ENCODE measurements around the gene TRPM7. TPM values are rescaled to one million over a fixed set of nuclear protein-coding genes. Genes with fewer than 3 reads are reported as not detected.
"Not testable (repeated sequence)": the region's sequence is repeated elsewhere in the genome, so short reads cannot be mapped to it uniquely, and the experiment has no call there.

TRPM7 gene
- total RNA-seq, 5 donors from 2014 or later (not counting 1 experiment from before 2014, with no cell fraction given): 38.9 to 49.1 (median 43.9) TPM

DNA sequence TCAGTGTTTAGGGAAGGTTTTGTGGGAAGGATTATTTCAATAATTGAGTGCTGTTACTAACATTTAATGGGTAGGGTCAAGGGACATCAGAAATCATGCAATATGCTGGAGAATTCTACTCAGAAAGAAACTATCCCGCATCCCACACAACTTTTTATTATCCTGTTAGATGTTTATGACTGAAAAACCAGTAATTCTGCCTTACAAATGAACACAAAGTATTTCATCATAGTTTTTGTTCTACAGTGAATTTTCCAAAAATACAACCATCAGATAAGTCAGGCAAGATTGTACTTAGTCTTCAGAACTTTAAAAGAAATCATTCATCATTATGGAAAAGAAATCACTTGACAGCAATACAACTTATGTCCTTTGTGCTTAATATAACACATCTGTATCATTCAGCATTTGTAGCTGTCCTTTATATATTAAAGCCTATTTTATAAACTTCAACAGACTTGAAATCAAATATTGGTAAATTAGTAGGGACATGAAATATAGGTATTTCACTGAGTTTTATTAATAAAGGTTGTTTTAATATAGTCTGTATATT lies 61.9 kb downstream of the TRPM7 start:
- WGBS (ENCODE audit: insufficient coverage): no CpG with 5 or more reads among the region's 1 CpG
- Histone ChIP-seq H3K4me3 (ENCODE audit: control insufficient read depth in 1 of 2, extremely low read depth in 1 of 2, low read length in 1 of 2) (no peak overlapping the region), H3K27ac (ENCODE audit: low read length) (no peak overlapping the region), H3K4me1 (ENCODE audit: control insufficient read depth in 1 of 2, extremely low read depth in 1 of 2, insufficient read depth in 2 of 2, low read length in 2 of 2) (no peaks in the 10 kb centered on the region), H3K27me3 (replicated peaks in 1 of 2; ENCODE audit: control insufficient read depth in 2 of 2, extremely low read depth in 1 of 2, insufficient read depth in 2 of 2, low read length in 1 of 2) (no peaks in the 10 kb centered on the region), H3K36me3 (ENCODE audit: control insufficient read depth in 2 of 2, extremely low read depth in 1 of 2, insufficient read depth in 1 of 2, low read length in 1 of 2) (peaks cover 0 to 46% of the 10 kb centered on the region in 2 donors), H3K9me3 (no peaks in the 10 kb centered on the region)
- CTCF ChIA-PET: no interaction called here
- ATAC-seq (replicated peaks in 1 of 4) (no peak), DNase-seq (no peak)
- H3K27ac Mint-ChIP-seq: no peak overlapping the region
- peaks cover 34% of the 10 kb centered on the region for H3K36me3 Mint-ChIP-seq
- H3K4me3 Mint-ChIP-seq: no peak overlapping the region
- no peaks in the 10 kb centered on the region for H3K9me3 Mint-ChIP-seq
- H3K4me1 Mint-ChIP-seq: no peaks in the 10 kb centered on the region
- POLR2A ChIA-PET: no interaction called here
- no peaks in the 10 kb centered on the region for H3K27me3 Mint-ChIP-seq

DNA sequence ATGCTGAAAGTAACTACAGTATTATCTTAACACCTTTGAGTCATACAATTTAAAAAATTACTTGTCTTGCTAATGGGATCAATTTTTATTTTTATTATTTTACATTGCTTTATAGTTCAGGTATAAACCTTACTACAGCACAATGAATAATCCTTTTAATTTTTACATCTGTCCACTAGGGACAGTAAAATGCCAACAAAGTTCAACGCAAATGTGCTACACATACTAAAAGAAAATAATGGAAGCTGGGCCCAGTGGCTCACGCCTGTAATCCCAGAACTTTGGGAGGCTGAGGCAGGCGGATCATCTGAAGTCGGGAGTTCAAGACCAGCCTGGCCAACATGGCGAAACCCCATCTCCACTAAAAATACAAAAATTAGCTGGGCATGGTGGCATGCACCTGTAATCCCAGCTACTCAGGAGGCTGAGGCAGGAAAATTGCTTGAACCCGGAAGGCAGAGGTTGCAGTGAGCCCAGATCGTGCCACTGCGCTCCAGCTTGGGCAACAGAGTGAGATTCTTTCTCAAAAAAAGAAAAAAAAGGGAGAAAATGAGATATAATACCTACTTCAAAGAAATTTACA lies 64.1 kb downstream of the TRPM7 start:
- H3K9me3 Mint-ChIP-seq; H3K4me1 ChIP-seq (ENCODE audit: control insufficient read depth in 1 of 2, extremely low read depth in 1 of 2, insufficient read depth in 2 of 2, low read length in 2 of 2); H3K4me1 Mint-ChIP-seq; H3K27ac ChIP-seq (ENCODE audit: low read length); H3K27ac Mint-ChIP-seq; H3K27me3 ChIP-seq (replicated peaks in 1 of 2; ENCODE audit: control insufficient read depth in 2 of 2, extremely low read depth in 1 of 2, insufficient read depth in 2 of 2, low read length in 1 of 2); H3K9me3 ChIP-seq; H3K27me3 Mint-ChIP-seq; H3K4me3 Mint-ChIP-seq; H3K4me3 ChIP-seq (ENCODE audit: control insufficient read depth in 1 of 2, extremely low read depth in 1 of 2, low read length in 1 of 2); ATAC-seq (replicated peaks in 1 of 4): not testable (repeated sequence)
- 86% methylated on average over 1 of the region's 8 CpGs for WGBS (ENCODE audit: insufficient coverage)
- ChIA-PET POLR2A (interaction anchor here in 1 of 2 donors (0.7 kb wide), 1 partner anchor 24 kb away, joined by 4 read pairs; no protein-coding TSS in a partner anchor), CTCF (interaction anchor here in 1 of 2 donors (0.7 kb wide), 1 partner anchor 91 kb away, joined by 3 read pairs; no protein-coding TSS in a partner anchor)
- peaks cover 33% of the 10 kb centered on the region for H3K36me3 Mint-ChIP-seq
- H3K36me3 ChIP-seq (ENCODE audit: control insufficient read depth in 2 of 2, extremely low read depth in 1 of 2, insufficient read depth in 1 of 2, low read length in 1 of 2): peaks cover 0 to 38% of the 10 kb centered on the region in 2 donors
- peak in 1 of 35 experiments; percentile 11 for DNase-seq

DNA sequence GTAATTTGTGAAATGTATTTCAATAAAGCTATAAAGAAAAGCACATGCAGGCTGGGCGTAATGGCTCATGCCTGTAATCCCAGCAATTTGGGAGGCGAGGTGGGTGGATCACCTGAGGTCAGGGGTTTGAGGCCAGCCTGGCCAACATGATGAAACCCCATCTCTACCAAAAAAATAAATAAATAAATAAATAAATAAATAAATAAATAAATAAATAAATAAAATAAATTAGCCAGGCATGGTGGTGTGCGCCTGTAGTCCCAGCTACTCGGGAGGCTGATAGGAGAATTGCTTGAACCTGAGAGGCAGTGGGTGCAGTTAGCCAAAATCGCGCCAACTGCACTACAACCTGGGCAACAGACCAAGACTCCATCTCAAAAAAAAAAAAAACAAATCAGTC lies 69.6 kb downstream of the TRPM7 start:
- peaks cover 23% of the 10 kb centered on the region for H3K36me3 Mint-ChIP-seq
- not testable (repeated sequence) for H3K27ac Mint-ChIP-seq; H3K27ac ChIP-seq (ENCODE audit: low read length); H3K9me3 Mint-ChIP-seq; ATAC-seq (replicated peaks in 1 of 4); H3K4me1 ChIP-seq (ENCODE audit: control insufficient read depth in 1 of 2, extremely low read depth in 1 of 2, insufficient read depth in 2 of 2, low read length in 2 of 2); H3K4me3 Mint-ChIP-seq; H3K27me3 ChIP-seq (replicated peaks in 1 of 2; ENCODE audit: control insufficient read depth in 2 of 2, extremely low read depth in 1 of 2, insufficient read depth in 2 of 2, low read length in 1 of 2); DNase-seq; H3K4me1 Mint-ChIP-seq; H3K9me3 ChIP-seq; H3K4me3 ChIP-seq (ENCODE audit: control insufficient read depth in 1 of 2, extremely low read depth in 1 of 2, low read length in 1 of 2); H3K27me3 Mint-ChIP-seq
- CTCF ChIA-PET: interaction anchor here in 1 of 2 donors (0.6 kb wide), 1 partner anchor 58 kb away, joined by 4 read pairs; no protein-coding TSS in a partner anchor
- peaks cover 0 to 56% of the 10 kb centered on the region in 2 donors for H3K36me3 ChIP-seq (ENCODE audit: control insufficient read depth in 2 of 2, extremely low read depth in 1 of 2, insufficient read depth in 1 of 2, low read length in 1 of 2)
- POLR2A ChIA-PET: interaction anchor here in 1 of 2 donors (0.7 kb wide), 1 partner anchor 357 kb away, joined by 5 read pairs; no protein-coding TSS in a partner anchor
- 58% methylated on average over 2 of the region's 6 CpGs for WGBS (ENCODE audit: insufficient coverage)

DNA sequence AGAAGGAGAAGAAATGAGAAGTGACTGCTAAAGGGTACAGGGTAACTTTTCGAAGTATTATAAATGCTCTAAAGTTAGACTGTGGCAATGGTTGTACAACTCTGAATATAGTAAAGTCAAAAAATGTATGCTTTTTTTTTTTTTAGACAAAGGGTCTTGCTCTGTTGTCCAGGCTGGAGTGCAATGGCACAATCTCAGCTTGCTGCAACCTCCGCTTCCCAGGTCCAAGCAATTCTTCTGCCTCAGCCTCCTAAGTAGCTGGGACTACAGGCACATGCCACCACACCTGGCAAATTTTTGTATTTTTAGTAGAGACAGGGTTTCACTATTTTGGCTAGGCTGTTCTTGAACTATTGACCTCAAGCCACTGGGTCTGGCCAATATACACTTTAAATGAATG lies 70.0 kb downstream of the TRPM7 start:
- H3K4me1 ChIP-seq (ENCODE audit: control insufficient read depth in 1 of 2, extremely low read depth in 1 of 2, insufficient read depth in 2 of 2, low read length in 2 of 2); H3K4me3 ChIP-seq (ENCODE audit: control insufficient read depth in 1 of 2, extremely low read depth in 1 of 2, low read length in 1 of 2); H3K27ac Mint-ChIP-seq; H3K27me3 ChIP-seq (replicated peaks in 1 of 2; ENCODE audit: control insufficient read depth in 2 of 2, extremely low read depth in 1 of 2, insufficient read depth in 2 of 2, low read length in 1 of 2); H3K9me3 ChIP-seq; H3K27me3 Mint-ChIP-seq; H3K27ac ChIP-seq (ENCODE audit: low read length); H3K4me3 Mint-ChIP-seq; H3K4me1 Mint-ChIP-seq; ATAC-seq (replicated peaks in 1 of 4); H3K9me3 Mint-ChIP-seq; DNase-seq: not testable (repeated sequence)
- ChIA-PET CTCF (interaction anchor here in 1 of 2 donors (0.6 kb wide), 1 partner anchor 59 kb away, joined by 4 read pairs; no protein-coding TSS in a partner anchor), POLR2A (interaction anchor here in 1 of 2 donors (0.7 kb wide), 1 partner anchor 357 kb away, joined by 5 read pairs; no protein-coding TSS in a partner anchor)
- 100% methylated on average over 2 of the region's 2 CpGs for WGBS (ENCODE audit: insufficient coverage)
- H3K36me3 ChIP-seq (ENCODE audit: control insufficient read depth in 2 of 2, extremely low read depth in 1 of 2, insufficient read depth in 1 of 2, low read length in 1 of 2): peaks cover 0 to 57% of the 10 kb centered on the region in 2 donors
- peaks cover 27% of the 10 kb centered on the region for H3K36me3 Mint-ChIP-seq

DNA sequence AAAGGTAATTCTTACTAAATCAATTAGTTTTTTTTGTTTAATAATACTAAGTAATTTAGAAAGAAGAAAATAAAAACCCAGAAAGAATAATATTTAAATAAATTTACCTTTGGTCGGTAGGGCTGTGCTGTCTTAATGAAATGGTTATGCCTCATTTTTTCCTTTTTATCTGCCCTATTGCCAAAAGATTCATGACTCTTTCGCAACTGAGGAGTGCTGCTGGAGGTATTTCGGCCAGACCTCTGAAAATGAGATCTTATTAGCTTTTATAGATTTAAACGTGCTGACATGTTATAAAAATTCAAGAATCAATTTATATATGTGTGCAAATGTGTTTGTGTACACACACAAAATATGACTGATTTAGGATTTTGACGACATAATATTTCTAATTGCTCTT lies 73.0 kb downstream of the TRPM7 start:
- DNase-seq: no peak
- no peak overlapping the region for H3K27ac ChIP-seq (ENCODE audit: low read length)
- H3K4me1 ChIP-seq (ENCODE audit: control insufficient read depth in 1 of 2, extremely low read depth in 1 of 2, insufficient read depth in 2 of 2, low read length in 2 of 2): no peaks in the 10 kb centered on the region
- Mint-ChIP-seq H3K4me1 (no peaks in the 10 kb centered on the region), H3K36me3 (peaks cover 40% of the 10 kb centered on the region), H3K27ac (no peak overlapping the region), H3K27me3 (no peaks in the 10 kb centered on the region), H3K4me3 (no peak overlapping the region), H3K9me3 (no peaks in the 10 kb centered on the region)
- no peak overlapping the region for H3K4me3 ChIP-seq (ENCODE audit: control insufficient read depth in 1 of 2, extremely low read depth in 1 of 2, low read length in 1 of 2)
- ATAC-seq (replicated peaks in 1 of 4): no peak
- no peaks in the 10 kb centered on the region for H3K9me3 ChIP-seq
- CTCF ChIA-PET: interaction anchor here in 1 of 2 donors (0.6 kb wide), 1 partner anchor 116 kb away, joined by 4 read pairs; no protein-coding TSS in a partner anchor
- no peaks in the 10 kb centered on the region for H3K27me3 ChIP-seq (replicated peaks in 1 of 2; ENCODE audit: control insufficient read depth in 2 of 2, extremely low read depth in 1 of 2, insufficient read depth in 2 of 2, low read length in 1 of 2)
- WGBS (ENCODE audit: insufficient coverage): no CpG with 5 or more reads among the region's 5 CpGs
- POLR2A ChIA-PET: no interaction called here
- peaks cover 0 to 56% of the 10 kb centered on the region in 2 donors for H3K36me3 ChIP-seq (ENCODE audit: control insufficient read depth in 2 of 2, extremely low read depth in 1 of 2, insufficient read depth in 1 of 2, low read length in 1 of 2)

DNA sequence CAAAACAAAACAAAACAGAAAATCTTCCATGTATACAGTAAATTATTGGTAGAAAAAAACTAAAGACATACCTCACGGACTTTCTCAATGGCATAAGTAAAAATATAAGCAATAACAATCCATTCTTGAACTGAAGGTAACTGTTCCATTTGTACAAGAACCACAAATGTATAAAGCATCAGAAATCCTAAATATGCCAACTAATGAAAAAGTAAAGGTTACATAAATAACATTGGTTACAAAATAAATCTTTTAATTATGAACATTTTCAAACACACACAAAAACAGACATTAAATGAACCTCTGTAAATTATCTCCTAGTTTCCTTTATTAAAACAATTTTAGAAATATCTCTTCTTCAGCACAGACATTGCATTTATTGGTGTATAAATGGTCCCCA lies 79.5 kb downstream of the TRPM7 start:
- no peak overlapping the region for H3K4me3 Mint-ChIP-seq
- no peaks in the 10 kb centered on the region for H3K4me1 ChIP-seq (ENCODE audit: control insufficient read depth in 1 of 2, extremely low read depth in 1 of 2, insufficient read depth in 2 of 2, low read length in 2 of 2)
- no CpG with 5 or more reads among the region's 1 CpG for WGBS (ENCODE audit: insufficient coverage)
- H3K36me3 Mint-ChIP-seq: peaks cover 69% of the 10 kb centered on the region
- no peaks in the 10 kb centered on the region for H3K9me3 ChIP-seq
- peaks cover 0 to 7% (median 7%) of the 10 kb centered on the region in 3 donors for H3K9me3 Mint-ChIP-seq
- DNase-seq: no peak
- no peak for ATAC-seq (replicated peaks in 1 of 4)
- no peak overlapping the region for H3K4me3 ChIP-seq (ENCODE audit: control insufficient read depth in 1 of 2, extremely low read depth in 1 of 2, low read length in 1 of 2)
- no peak overlapping the region for H3K27ac ChIP-seq (ENCODE audit: low read length)
- H3K27ac Mint-ChIP-seq: no peak overlapping the region
- H3K36me3 ChIP-seq (ENCODE audit: control insufficient read depth in 2 of 2, extremely low read depth in 1 of 2, insufficient read depth in 1 of 2, low read length in 1 of 2): peaks cover 3 to 61% of the 10 kb centered on the region in 2 donors
- POLR2A ChIA-PET: interaction anchor here (0.6 kb wide), 2 partner anchors 166 to 1470 kb away, joined by 3 to 8 read pairs; no protein-coding TSS in a partner anchor
- H3K27me3 ChIP-seq (replicated peaks in 1 of 2; ENCODE audit: control insufficient read depth in 2 of 2, extremely low read depth in 1 of 2, insufficient read depth in 2 of 2, low read length in 1 of 2): no peaks in the 10 kb centered on the region
- H3K27me3 Mint-ChIP-seq: no peaks in the 10 kb centered on the region
- H3K4me1 Mint-ChIP-seq: no peaks in the 10 kb centered on the region
- CTCF ChIA-PET: no interaction called here
